Fibroblast of mammary gland (primary cell): ENCODE data around the gene SERPINE1.

Experiments
- DNase-seq: peaks from one replicate; pipeline ENCODE4 v3.0.0-alpha.2; 2010; ENCODE audit warnings: low read depth
- H3K4me3 ChIP-seq: 2 replicates; pipeline ENCODE4 v1.5.1; 2011; ENCODE audit warnings: low read depth, mild to moderate bottlenecking, low read length, moderate library complexity; ENCODE audit not compliant: control insufficient read depth
- CTCF ChIP-seq: conservative IDR thresholded peaks from 2 replicates; pipeline ENCODE4 v1.5.1; 2011; ENCODE audit warnings: low read depth, low read length, inconsistent platforms; ENCODE audit not compliant: control insufficient read depth, insufficient read depth

The SERPINE1 gene

DNA sequence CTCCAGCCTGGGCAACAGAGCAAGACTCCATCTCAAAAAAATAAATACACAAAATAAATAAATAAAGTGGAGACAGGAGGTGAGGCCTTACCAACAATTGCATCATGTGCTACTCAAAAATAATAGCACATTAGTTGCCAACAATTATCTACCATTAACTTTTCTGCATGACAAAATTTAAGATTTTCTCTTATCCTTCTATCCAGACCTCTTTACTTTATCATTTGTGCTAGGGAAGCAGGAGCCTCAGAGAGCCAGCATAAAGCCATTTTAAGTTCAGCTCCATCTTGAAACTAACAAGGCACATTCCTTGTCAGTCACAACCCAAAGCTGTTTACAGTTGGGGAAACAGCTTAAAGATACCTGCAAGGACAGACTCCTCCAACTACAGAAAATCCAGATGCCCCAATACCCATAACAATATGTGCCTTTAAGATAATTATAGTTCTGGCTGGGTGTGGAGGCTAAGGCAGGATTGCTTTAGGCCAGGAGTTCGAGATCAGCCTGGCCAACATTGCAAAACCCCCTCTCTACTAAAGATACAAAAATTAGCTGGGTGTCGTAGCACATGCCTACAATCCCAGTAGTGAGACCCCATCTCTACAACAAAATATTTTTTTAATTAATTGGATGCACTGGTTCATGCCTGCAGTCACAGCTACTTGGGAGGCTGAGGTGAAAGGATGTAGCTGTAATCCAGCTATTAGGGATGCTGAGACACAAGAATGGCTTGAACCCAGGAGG is 25.2 kb downstream of the SERPINE1 start:
- no peak for DNase-seq
- no peak for TF ChIP-seq CTCF
- H3K4me3 ChIP-seq: no peak overlapping the region

GRCh38 chr7:101153969-101154692 is 27.2 kb downstream of the SERPINE1 start, which contains the start of gene AP1S1:
TSS of gene AP1S1 (plus strand) at chr7:101154476. CDS start at chr7:101154515, 39 bp downstream.
- peak within 1 kb of the TSS; percentile 80 for H3K4me3 ChIP-seq
- no peak for TF ChIP-seq CTCF

GRCh38 chr7:101154693-101155102 is 27.8 kb downstream of the SERPINE1 start:
- no peak for DNase-seq
- H3K4me3 ChIP-seq: peak overlapping the region; percentile 80
- no peak for TF ChIP-seq CTCF

More at GRCh38 chr7:101153969-101154692, 27.2 kb downstream of the SERPINE1 start, which contains the start of gene AP1S1:
- peak; percentile 87 for DNase-seq

DNA sequence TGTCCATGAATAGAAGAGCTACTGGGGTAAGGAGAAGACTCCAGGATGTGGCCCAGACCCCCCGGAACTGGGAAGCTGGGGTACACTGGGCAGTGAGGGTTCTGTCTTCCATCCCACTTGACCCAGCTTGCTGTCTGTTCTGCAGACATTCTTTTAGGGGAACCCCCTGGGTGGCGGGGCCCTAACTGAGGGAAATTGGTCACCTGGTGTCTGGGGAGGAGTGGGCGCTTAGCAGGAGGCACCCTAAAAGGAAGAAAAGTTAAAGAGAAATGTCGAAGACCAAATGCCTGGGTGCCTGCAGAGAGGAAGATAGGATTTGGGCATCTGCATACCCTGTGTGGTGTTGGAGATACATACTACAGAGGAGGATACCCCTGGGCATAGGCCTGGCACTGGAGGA is 28.4 kb downstream of the SERPINE1 start:
- H3K4me3 ChIP-seq: peak overlapping the region; percentile 80
- no peak for TF ChIP-seq CTCF
- no peak for DNase-seq

DNA sequence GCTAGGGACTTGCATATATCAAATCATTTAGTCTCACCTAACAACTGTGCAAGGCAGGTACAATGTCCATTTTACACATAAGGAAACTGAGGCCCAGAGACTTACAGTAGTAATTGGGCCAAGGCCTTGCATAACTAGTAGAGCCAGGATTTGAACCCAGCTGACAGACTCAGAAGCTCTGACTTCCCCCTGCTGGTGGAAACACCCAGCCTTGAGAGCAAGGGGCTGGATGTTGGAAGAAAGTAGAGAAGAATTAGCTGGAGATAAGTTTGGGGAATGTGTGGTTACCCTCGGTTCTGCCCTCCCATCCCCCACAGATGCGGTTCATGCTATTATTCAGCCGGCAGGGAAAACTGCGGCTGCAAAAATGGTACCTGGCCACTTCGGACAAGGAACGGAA is 29.4 kb downstream of the SERPINE1 start:
- no peak overlapping the region for H3K4me3 ChIP-seq
- no peak for DNase-seq
- TF ChIP-seq CTCF: peak; percentile 27

DNA sequence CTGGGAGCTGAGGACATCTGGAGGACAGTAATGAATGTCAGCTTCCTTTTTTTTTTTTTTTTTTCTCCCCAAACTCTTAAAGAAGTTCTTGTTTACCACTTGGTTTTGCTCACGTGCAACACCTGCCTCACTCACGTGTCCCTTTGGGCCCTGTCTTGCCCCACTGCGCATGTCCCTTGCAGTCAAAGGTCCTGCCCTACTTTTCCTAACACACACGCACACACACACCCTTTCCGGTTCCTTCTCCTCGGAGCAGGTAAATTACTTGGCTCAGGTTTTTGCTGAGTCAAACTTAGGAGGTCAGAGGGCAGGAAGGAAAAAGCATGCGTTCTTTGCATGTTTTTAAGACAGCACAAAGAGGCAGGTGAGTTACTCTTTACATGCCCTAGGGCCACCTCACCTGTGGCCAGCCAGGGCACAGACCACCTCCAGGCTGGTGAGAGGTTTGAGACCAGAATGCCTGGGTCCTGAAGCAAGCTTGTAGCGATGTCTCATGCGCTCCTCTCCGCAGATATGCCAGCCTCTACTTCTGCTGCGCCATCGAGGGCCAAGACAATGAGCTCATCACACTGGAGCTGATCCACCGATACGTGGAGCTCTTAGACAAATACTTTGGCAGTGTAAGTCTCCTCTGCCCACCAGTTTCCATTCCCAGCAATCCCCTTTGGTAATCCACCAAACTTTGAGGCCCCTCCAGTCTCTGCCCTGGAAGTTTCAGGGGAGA is 30.1 kb downstream of the SERPINE1 start:
- no peak overlapping the region for H3K4me3 ChIP-seq
- no peak for TF ChIP-seq CTCF

More for the DNA sequence above, 30.1 kb downstream of the SERPINE1 start:
- DNase-seq: no peak
